Adrenal gland (tissue), 12 donors: ENCODE data around the gene GALNT18. TPM values are rescaled to one million over a fixed set of nuclear protein-coding genes. Genes with fewer than 3 reads are reported as not detected.

Experiments
- DNase-seq, 7 donors: peaks; one replicate each; pipeline ENCODE4 v3.0.0-alpha.2; 2019 to 2020
- H3K27ac ChIP-seq, 5 donors: fragments of 200-600 bp; sonication (generic) in 4 of 5; 1 replicate in 3 of 5; 2 replicates in 2 of 5; pipeline versions ENCODE4 v1.5.1 to v1.8.0; 2016 to 2020; ENCODE audit warnings: mild to moderate bottlenecking in 1 of 5
- H3K27me3 ChIP-seq: fragments of 200-600 bp; 2 replicates; pipeline ENCODE4 v1.8.0; 2021
- H3K36me3 ChIP-seq, 2 donors: fragments of 200-600 bp; replicated peaks in 1 of 2; 1 replicate in 1 of 2; 2 replicates in 1 of 2; pipeline versions ENCODE4 v1.5.1 to v1.8.0; 2018 to 2022
- H3K4me1 ChIP-seq, 2 donors: fragments of 200-600 bp; replicated peaks in 1 of 2; 1 replicate in 1 of 2; 2 replicates in 1 of 2; pipeline versions ENCODE4 v1.5.1 to v1.8.0; 2018 to 2021
- H3K4me3 ChIP-seq, 4 donors: fragments of 200-600 bp; sonication (generic) in 3 of 4; one replicate each; pipeline ENCODE4 v1.5.1; 2016 to 2018
- H3K9me3 ChIP-seq, 3 donors: fragments of 200-600 bp; sonication (generic) in 1 of 3; replicated peaks in 1 of 3; 1 replicate in 2 of 3; 2 replicates in 1 of 3; pipeline versions ENCODE4 v1.5.1 to v1.8.0; 2016 to 2021
- POLR2A ChIP-seq, 2 donors: fragments of 450-650 bp; IDR thresholded peaks; one replicate each; pipeline ENCODE4 v1.6.1; 2017; ENCODE audit warnings: antibody characterized with exemption in 2 of 2, mild to moderate bottlenecking in 2 of 2, moderate library complexity in 1 of 2
- WGBS, 4 donors: extraction: QIAGEN DNeasy Blood & Tissue Kit in 2 of 4; methylation state at CpG; one replicate each; pipeline versions ENCODE4 v1.1.5 to v1.1.7; 2013 to 2017; 5-methylcytosine and 5-hydroxymethylcytosine counted together
- intact Hi-C, 2 donors: fragments of 100-400 bp; cut with DNase I; formaldehyde crosslinking; loops; one replicate each; pipeline versions ENCODE4 v1.14.1 to v1.15.0; 2022 to 2023
- polyA plus RNA-seq, 3 donors: library from polyadenylated mRNA; stranded (reverse); fragments of 200-250 nt in 2 of 3; fragments of 350-450 nt in 1 of 3; fragmentation: Illumina TruSeq in 1 of 3; extraction: RNeasy Lipid Tissue Mini Kit (QIAGEN cat#74804) in 1 of 3; gene quantifications; one replicate each; pipeline ENCODE4 v1.2.3, GENCODE V29; 2013 to 2014
- total RNA-seq, 9 donors: library from RNA; depleted of rRNA in 4 of 9; stranded (reverse); fragments of >200 nt in 4 of 9; fragments of 120-200 nt in 1 of 9; fragmentation: NEBNext Ultra II Directional in 1 of 9; extraction: Animal tissue kit (Norgen Biotek cat#: 25700) in 1 of 9; gene quantifications; one replicate each; pipeline versions ENCODE4 v1.1.0 to v1.2.4, GENCODE V29; 2013 to 2023
- TF ChIP-seq, protein P1 (sequence below), 6 experiments: fragments of 450-650 bp in 4 of 6; fragments of 200-600 bp in 2 of 6; sonication (generic) in 1 of 6; IDR thresholded peaks; 1 replicate in 5 of 6; 2 replicates in 1 of 6; pipeline versions ENCODE4 v1.5.1 to v1.8.0; 2016 to 2021; ENCODE audit warnings: antibody characterized with exemption in 6 of 6, mild to moderate bottlenecking in 2 of 6, moderate library complexity in 1 of 6
- donor health status: healthy with polysubstance abuse.
- donor health status: Bipolar disorder and iron deficiency.
- donor health status: DM: yes; HTN: yes; CAD: no.
- donor health status: DM: no; HTN: no; CAD: no.
- donor health status: DM: no; HTN: no; CAD: no.
- donor health status: DM: yes; HTN: yes; CAD: no.

GALNT18 gene
- total and polyA plus RNA-seq, 12 donors, result 1.4 to 15.1 (median 6.4) TPM

DNA sequence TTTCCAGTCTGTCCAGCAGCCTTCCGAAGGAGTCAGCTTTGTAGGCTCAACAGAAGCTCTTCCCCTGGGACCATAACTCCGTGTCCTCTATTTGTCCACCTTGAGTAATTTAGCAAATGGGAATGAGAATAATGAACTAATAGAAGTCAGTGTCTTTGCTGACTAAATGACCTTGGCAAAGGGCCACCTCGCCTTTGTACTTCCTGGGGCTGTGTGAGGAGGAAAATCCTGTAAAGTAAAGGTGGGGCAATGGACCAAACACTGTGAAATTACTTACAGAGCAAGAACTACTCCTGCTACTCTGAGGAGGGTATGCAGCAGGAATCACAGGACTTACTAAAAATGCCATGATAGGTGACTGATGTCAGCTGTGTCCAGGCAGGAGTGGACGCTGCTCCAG lies 232.6 kb downstream of the GALNT18 start:
- intact Hi-C loops, result loop anchor here in 1 of 2 donors (10.0 kb wide), 1 partner anchor 396 kb away; no protein-coding TSS in a partner anchor
- Histone ChIP-seq H3K36me3 (no peaks in the 10 kb centered on the region), H3K4me3 (no peak overlapping the region), H3K27me3 (no peaks in the 10 kb centered on the region), H3K4me1 (no peaks in the 10 kb centered on the region), H3K9me3 (no peaks in the 10 kb centered on the region), H3K27ac (no peak overlapping the region)
- TF ChIP-seq, protein P1, sequence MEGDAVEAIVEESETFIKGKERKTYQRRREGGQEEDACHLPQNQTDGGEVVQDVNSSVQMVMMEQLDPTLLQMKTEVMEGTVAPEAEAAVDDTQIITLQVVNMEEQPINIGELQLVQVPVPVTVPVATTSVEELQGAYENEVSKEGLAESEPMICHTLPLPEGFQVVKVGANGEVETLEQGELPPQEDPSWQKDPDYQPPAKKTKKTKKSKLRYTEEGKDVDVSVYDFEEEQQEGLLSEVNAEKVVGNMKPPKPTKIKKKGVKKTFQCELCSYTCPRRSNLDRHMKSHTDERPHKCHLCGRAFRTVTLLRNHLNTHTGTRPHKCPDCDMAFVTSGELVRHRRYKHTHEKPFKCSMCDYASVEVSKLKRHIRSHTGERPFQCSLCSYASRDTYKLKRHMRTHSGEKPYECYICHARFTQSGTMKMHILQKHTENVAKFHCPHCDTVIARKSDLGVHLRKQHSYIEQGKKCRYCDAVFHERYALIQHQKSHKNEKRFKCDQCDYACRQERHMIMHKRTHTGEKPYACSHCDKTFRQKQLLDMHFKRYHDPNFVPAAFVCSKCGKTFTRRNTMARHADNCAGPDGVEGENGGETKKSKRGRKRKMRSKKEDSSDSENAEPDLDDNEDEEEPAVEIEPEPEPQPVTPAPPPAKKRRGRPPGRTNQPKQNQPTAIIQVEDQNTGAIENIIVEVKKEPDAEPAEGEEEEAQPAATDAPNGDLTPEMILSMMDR (IDR thresholded peaks at IDR 0.05), result no peak
- no peak for TF ChIP-seq POLR2A (IDR thresholded peaks at IDR 0.05)
- peak; percentile 44 to 75 (median 67) for DNase-seq
- WGBS, 4 donors, result 54 to 74% (median 65%) methylated on average over 4 of the region's 4 CpGs

DNA sequence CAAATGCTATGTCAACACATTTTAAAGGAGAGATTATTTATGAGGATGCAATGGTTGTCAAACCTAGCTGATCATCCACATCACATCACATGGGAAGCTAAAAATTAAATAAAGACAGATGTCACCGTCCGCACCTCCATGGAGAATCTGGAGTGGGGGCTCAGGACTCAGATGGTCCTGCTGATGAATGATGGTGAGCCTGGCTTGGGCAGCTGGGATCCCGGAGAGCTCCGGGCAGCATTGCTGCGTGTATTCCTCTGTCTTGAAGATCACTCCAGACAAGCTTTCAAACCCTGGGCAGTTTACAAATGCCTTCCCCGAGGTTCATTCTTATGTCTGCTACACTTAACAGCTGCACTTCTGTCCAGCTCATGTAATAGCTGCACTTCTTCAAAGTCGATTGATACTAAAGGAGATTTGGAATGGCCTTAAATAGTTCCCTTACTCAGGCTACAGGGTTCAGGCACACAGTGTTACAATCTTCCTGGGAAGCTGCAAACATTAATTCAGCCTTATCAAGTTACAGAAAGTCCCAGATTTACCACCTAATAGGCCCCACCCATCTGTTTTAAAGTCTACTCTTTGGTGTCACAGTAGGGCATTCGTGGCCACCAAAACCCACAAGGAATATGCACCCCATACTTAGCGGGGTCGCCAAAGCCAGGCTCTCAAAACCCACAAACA lies 234.0 kb downstream of the GALNT18 start:
- no peaks in the 10 kb centered on the region for H3K4me1 ChIP-seq
- no peak for DNase-seq
- H3K27ac ChIP-seq, result no peak overlapping the region
- H3K4me3 ChIP-seq, result no peak overlapping the region
- TF ChIP-seq, protein P1 (IDR thresholded peaks at IDR 0.05), result no peak
- TF ChIP-seq POLR2A (IDR thresholded peaks at IDR 0.05), result no peak
- no peaks in the 10 kb centered on the region for H3K36me3 ChIP-seq
- intact Hi-C loops, result loop anchor here in 1 of 2 donors (10.0 kb wide), 1 partner anchor 397 kb away; no protein-coding TSS in a partner anchor
- WGBS, 4 donors, result 87 to 90% (median 88%) methylated on average over 9 to 10 of the region's 10 CpGs
- no peaks in the 10 kb centered on the region for H3K27me3 ChIP-seq
- no peaks in the 10 kb centered on the region for H3K9me3 ChIP-seq

DNA sequence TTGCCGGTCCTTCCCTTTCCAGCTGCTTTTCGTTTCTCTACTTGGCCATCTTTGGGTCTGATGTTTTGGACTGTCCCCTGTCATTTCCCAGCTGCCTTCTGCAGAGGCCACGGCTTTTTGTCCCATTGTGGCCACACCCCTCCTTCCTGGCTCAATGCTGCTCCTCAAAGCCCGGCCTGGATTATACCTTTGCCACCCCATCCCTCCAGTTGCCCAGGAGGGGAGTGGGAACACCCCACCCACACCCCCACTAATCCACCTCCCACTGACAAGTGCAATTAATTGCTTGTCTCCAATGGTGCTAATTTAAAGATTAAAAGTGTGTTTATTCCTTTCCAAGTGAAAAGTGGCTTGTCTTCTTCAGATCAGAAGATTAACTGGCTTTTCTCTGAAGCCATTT lies 234.6 kb downstream of the GALNT18 start:
- TF ChIP-seq POLR2A (IDR thresholded peaks at IDR 0.05), result no peak
- TF ChIP-seq, protein P1 (IDR thresholded peaks at IDR 0.05), result no peak
- Histone ChIP-seq H3K36me3 (no peaks in the 10 kb centered on the region), H3K4me1 (no peaks in the 10 kb centered on the region), H3K4me3 (no peak overlapping the region), H3K27ac (no peak overlapping the region), H3K27me3 (no peaks in the 10 kb centered on the region), H3K9me3 (no peaks in the 10 kb centered on the region)
- intact Hi-C loops, result loop anchor here in 1 of 2 donors (10.0 kb wide), 1 partner anchor 398 kb away; no protein-coding TSS in a partner anchor
- 66 to 84% (median 75%) methylated on average over 4 of the region's 4 CpGs for WGBS, 4 donors
- DNase-seq, result no peak

DNA sequence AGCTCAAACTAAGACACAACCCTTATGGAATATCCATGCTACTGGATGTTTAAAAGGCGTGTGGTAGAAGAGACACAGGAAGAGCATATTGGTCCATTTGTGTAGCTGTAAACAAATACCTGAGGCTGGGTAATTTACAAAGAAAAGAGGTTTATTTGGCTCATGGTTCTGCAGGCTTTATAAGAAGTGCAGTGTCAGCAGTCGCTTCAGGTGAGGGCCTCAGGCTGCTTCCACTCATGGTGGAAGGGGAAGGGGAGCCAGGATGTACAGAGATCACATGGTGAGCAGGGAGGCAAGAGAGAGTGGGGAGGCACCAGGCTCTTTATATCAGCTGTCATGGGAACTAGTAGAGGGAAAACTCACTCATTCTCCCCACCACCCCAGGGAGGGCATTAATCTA lies 237.0 kb downstream of the GALNT18 start:
- intact Hi-C loops, result loop anchor here in 1 of 2 donors (10.0 kb wide), 1 partner anchor 400 kb away; no protein-coding TSS in a partner anchor
- peaks cover 0 to 8% of the 10 kb centered on the region in 2 donors for H3K4me1 ChIP-seq
- no peaks in the 10 kb centered on the region for H3K36me3 ChIP-seq
- TF ChIP-seq, protein P1 (IDR thresholded peaks at IDR 0.05), result no peak
- TF ChIP-seq POLR2A (IDR thresholded peaks at IDR 0.05), result no peak
- no peak for DNase-seq
- no peak overlapping the region for H3K27ac ChIP-seq
- no peaks in the 10 kb centered on the region for H3K27me3 ChIP-seq
- H3K9me3 ChIP-seq, result no peaks in the 10 kb centered on the region
- H3K4me3 ChIP-seq, result no peak overlapping the region
- 94 to 100% (median 96%) methylated on average over 2 of the region's 2 CpGs for WGBS, 4 donors
